Panc1 (cell line): ENCODE data around the gene HSH2D.

Source experiments
- POLR2AphosphoS5 ChIP-seq: IDR thresholded peaks from 2 replicates; pipeline ENCODE4 v1.6.1; 2012; ENCODE audit warnings: mild to moderate bottlenecking, low read depth, low read length, moderate library complexity
- REST ChIP-seq, 2 experiments: IDR thresholded peaks; 2 replicates each; pipeline ENCODE4 v1.6.1; 2011 to 2012; ENCODE audit warnings: low read depth in 2 of 2, control low read depth in 1 of 2, low read length in 1 of 2, mild to moderate bottlenecking in 1 of 2, moderate library complexity in 1 of 2; ENCODE audit not compliant: insufficient read depth in 1 of 2
- TCF7L2 ChIP-seq: IDR thresholded peaks from 2 replicates; pipeline ENCODE4 v1.6.1; 2011; ENCODE audit warnings: mild to moderate bottlenecking, low read depth, low read length, inconsistent platforms
- TF ChIP-seq, protein P1 (sequence below): fragments of 450-650 bp; IDR thresholded peaks from 2 replicates; pipeline ENCODE4 v1.5.1; 2017; ENCODE audit warnings: mild to moderate bottlenecking

GRCh38 chr19:16094360-16095070 lies 49.0 kb upstream of the HSH2D start:
- TF ChIP-seq, protein P1, sequence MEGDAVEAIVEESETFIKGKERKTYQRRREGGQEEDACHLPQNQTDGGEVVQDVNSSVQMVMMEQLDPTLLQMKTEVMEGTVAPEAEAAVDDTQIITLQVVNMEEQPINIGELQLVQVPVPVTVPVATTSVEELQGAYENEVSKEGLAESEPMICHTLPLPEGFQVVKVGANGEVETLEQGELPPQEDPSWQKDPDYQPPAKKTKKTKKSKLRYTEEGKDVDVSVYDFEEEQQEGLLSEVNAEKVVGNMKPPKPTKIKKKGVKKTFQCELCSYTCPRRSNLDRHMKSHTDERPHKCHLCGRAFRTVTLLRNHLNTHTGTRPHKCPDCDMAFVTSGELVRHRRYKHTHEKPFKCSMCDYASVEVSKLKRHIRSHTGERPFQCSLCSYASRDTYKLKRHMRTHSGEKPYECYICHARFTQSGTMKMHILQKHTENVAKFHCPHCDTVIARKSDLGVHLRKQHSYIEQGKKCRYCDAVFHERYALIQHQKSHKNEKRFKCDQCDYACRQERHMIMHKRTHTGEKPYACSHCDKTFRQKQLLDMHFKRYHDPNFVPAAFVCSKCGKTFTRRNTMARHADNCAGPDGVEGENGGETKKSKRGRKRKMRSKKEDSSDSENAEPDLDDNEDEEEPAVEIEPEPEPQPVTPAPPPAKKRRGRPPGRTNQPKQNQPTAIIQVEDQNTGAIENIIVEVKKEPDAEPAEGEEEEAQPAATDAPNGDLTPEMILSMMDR, result no peak
- TF ChIP-seq POLR2AphosphoS5, result no peak
- no peak for TF ChIP-seq REST (IDR thresholded peaks at IDR 0.05; ENCODE audit: insufficient read depth in 1 of 2, low read depth in 2 of 2, low read length in 1 of 2)
- TF ChIP-seq TCF7L2, result no peak
